Measurements from ENCODE around the gene MAN1C1.

DNA sequence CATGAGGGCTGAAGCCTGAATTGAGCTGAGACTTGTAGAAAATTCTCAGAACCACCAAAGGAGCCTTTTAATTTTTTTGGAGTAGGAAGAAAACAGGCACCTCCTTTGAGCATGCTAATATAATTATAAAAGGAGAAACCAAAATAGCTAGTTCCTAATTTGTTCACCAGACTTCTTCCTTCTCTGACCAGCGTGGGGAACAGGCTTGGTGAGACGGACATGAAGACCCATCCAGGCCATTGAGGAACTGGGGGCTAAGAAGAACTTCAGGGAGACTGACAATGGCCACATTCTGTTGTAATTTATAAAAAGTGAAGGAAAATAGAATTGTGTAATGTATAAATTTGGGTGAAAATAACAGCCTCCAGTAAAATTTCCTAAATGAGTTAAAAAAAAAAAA is 62.6 kb downstream of the MAN1C1 start:
- TF ChIP-seq GLIS3 (CRISPR knock-in tag; IDR thresholded peaks at IDR 0.05) (no peak), ZFP30 (CRISPR knock-in tag; IDR thresholded peaks at IDR 0.05) (no peak), TOX (CRISPR knock-in tag; IDR thresholded peaks at IDR 0.05; ENCODE audit: borderline replicate concordance) (no peak), ZNF565 (CRISPR knock-in tag; conservative IDR thresholded peaks at IDR 0.05; ENCODE audit: low read depth) (no peak)

Measured in SK-N-SH treated with all-trans-retinoic acid at 6 μM for 48 hours (cell line).